HG02884 (cell line): Measurements from ENCODE around the gene SLC35B1.

Experiments
- ATAC-seq: cut with Tn5 transposase; IDR thresholded peaks from one replicate; pipeline ENCODE4 v1.9.1; 2021; ENCODE audit warnings: mild to moderate bottlenecking, moderate library complexity; ENCODE audit not compliant: unreplicated experiment

SLC35B1 gene, protein sequence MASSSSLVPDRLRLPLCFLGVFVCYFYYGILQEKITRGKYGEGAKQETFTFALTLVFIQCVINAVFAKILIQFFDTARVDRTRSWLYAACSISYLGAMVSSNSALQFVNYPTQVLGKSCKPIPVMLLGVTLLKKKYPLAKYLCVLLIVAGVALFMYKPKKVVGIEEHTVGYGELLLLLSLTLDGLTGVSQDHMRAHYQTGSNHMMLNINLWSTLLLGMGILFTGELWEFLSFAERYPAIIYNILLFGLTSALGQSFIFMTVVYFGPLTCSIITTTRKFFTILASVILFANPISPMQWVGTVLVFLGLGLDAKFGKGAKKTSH

DNA sequence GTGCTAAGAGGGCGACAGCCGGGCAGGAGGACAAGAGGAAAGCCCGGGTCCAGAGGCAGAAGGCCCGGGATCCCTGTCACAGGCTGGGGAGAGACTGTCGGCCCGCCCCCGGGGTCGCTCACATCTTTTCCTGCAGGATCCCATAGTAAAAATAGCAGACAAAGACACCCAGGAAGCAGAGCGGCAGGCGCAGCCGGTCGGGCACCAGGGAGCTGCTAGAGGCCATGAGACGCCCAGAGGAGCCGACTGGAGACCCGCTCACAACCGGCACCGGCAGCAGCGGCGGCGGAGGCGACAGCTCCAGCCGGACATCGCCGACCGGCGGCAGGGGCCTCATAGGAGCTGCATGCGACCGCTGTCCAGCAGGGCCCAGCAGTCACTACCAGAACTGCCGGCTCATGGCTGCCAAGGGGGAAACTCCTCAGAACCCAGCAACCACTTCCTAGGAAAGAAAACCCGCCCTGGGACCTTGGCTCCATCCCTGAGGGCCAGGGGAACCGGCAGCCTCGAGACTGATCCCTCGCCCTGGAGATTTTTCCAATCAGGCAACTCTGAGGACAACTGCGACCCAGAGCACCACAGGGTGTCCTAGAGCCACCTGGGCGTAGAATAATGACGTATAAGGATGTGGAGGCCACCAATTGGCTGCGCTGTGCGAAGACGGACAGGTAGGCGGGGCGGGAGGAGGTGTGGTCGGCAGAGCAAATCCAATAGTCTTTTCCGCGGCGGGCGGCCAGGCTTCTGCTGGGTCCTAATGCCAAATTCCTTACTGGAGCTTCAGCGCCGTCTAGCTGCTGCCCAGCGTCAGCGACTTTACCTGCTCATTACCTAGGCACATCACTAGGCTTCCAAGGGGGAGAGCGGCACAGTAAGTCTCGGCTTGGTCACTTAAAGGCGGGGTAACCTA is at the start of gene SLC35B1:
Gene SLC35B1, minus strand, starts transcription at position 357 of the 907 bp plus-strand sequence. Its CDS starts 131 bp downstream, at position 226.
- peak; percentile 92 for ATAC-seq

DNA sequence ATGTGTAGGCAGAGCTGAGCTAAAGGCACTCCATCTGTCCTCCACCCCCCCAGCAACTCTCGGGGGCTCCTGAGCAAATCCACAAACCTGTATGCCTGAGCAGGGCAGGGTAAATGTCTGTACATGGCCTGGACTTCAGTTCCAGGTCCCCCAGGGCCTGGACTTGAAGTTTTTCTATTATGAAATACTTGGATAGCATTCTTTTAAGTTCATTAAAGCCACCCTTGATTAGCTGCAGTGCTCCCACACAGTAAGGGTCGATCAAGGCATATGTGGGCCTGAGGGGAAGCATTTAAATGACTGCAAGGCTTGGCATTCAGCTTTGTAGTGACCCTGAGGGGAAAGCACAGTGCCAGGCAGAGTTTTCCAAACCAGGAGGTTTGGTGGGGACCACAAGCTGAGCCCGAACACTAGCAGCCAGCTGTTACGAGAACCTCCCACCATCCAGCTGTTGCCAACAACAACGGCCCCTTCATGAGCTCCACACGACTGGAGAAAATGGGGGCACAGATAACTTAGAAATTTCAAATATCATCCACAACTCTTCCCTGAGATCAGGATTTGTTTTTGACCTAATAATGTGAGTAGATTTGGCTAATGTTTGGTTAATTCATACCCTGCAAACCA is 49.5 kb upstream of the SLC35B1 start:
- no peak for ATAC-seq

DNA sequence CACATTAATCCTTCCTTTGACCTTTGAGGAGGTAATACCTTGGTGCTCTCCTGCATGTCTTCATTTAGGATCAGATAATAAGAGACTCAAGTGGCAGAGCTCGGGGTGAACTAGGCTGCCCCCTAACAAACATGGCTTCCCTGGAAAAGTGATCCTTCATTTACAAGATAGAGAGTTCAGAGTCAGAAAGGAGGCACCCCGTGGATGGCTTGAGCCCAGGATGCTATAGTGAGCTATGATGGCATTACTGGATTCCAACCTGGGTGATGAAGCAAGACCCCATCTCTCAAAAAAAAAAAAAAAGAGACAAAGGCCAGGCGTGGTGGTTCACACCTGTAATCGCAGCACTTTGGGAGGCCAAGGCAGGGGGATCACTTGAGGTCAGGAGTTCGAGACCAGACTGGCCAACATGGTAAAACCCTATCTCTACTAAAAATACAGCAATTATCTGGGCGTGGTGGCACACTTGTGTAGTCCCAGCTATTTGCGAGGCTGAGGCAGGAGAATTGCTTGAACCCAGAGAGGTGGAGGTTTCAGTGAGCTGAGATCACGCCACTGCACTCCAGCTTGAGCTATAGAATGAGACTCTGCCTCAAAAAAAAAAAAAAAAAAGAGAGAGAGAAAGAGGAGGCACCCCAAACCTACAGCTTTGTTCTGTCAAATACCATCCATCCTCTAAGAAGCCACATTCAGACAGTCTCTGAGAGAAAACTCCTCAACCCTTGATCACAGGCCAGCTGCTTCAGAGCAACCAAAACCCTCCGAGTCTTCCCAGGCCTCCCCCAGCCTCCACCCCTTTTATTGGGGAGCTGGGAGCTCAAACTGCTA is 48.8 kb upstream of the SLC35B1 start:
- ATAC-seq, result no peak

DNA sequence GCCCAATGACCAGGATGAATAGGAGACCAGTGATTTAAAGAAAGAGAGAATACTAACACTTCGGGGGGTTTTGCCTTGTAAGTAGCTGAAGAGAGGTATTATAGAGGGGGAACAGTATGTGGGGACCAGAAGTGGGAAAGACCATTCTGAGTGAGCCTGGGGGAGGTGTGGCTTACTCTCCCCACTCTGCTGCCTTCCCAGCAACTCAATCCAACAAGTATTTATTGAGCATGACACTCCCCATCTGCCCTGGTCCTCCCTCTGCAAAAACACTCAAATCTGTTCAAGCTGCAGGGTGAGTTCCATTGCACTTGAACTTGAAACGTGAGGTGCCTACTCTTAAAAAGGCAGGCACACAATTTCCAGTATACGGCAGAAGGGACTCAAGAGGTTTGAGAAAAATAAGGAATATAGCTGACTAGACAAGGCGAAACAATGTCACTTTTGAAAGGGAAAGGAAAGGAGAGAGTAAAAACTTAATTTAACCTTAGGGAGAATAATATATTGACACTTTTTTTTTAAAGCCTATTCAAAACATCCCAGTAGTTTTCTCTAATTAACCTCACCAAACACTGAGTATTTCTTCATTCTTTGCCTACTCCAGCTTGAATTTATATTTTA is 48.0 kb upstream of the SLC35B1 start:
- ATAC-seq, result no peak

DNA sequence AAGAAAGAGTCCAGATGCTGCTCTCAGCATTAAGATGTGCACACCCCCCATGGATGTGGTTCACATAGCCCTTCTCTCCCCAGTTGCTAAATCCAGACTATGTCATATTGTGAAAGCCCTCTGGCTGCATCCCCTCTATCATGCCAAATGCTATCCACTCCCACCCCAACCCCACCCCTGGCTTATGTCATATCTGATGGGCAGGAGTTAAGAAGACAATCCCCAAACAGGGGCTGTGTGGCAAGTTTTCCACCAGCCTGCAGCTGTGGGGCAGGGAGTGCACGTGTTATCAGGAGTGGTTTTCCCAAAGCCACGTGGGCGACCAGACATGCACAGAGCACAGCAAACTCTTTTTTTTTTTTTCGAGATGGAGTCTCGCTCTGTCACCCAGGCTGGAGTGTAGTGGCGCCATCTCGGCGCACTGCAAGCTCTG is 46.2 kb upstream of the SLC35B1 start:
- no peak for ATAC-seq

DNA sequence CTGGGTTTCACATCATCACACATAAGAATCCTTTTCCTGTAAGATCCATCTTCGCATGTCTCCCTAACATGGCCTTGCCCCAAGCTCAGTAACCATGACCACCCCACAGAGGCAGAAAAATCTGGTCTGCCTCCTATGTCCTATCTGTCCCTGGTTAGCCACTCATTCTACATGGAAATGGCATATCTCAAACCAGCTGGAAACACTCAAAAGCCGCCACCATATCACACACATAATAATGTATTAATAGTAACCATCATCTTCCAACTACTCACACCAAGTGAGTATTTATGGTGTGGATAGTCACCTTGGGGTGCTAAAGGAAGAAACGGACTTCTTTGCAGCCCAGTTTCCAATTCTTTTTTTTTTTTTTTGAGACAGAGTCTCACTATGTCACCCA is 44.7 kb upstream of the SLC35B1 start:
- ATAC-seq, result no peak

DNA sequence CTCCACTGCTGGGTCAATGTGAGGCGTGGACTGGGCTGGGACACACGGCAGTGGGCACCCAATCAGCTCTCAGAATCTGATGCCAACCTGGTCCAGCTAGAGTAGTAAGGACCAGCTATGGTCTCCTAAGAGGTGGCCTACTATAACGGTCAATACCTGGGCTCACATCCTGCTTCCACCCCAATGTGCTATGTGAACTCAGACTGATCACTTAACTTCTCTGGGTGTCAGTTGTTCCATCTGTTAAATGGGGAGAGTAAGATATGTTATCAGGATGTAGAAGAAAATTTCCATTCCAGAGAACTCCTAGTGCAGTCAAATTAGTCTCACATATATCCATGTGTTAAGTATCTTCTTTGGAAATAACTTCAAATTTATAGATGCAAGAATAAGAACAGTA is 42.0 kb upstream of the SLC35B1 start:
- ATAC-seq, result no peak

DNA sequence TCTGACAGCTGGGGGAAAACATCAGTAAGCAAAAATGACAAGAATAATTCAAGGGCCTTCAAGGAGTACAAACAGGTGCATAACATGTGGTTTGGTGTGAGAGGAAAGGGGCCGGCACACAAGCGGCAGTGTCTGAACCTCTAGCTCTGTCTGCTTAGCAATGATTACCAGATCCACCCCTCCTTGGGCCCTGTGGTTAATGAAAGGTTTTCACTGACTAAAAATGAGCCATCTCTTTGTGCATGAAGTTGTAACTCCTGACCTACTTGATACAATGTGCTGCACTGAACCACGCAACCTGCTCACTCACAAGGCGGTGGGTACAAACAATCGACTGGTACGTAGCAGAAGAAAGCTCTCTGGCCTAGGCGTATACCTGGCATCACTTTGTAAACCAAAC is 41.0 kb upstream of the SLC35B1 start:
- ATAC-seq, result peak; percentile 72

DNA sequence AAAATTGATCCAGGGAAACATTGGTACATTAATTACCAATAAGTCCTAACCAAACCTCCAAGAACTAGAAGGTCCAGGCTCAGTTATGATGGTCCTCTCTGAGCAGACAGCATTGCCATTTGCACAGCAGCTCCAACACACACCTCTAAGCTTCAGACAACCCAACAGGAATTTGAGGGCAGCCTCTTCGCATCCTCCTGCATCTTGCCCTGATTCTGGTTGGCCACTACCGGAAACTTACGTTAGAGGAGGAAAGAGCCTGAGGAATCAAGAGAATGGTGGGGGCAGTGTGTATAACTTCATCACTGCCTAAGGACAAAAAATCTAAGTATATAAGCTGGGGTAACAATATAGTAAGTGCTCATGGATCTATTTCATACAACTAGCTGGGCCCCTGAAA is 40.5 kb upstream of the SLC35B1 start:
- no peak for ATAC-seq

DNA sequence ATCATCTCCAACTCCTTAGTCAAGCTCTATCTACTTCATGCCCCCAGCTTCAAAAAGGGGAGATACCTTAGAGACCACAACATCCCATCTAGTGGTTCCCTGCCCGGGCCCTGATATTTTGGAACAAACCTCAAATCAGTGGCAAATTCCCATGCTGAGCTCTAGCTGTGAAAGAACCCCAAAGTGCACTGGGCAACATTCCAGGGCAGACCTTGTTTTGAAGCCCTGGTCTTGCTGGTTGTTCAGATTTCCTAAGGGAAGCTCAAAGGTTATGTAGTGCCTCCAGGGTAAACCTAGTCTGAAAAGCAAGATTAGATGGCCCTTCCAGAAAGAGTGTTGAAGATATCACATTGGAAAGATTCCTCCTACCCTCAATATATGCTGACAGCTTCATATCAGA is 39.9 kb upstream of the SLC35B1 start:
- no peak for ATAC-seq

DNA sequence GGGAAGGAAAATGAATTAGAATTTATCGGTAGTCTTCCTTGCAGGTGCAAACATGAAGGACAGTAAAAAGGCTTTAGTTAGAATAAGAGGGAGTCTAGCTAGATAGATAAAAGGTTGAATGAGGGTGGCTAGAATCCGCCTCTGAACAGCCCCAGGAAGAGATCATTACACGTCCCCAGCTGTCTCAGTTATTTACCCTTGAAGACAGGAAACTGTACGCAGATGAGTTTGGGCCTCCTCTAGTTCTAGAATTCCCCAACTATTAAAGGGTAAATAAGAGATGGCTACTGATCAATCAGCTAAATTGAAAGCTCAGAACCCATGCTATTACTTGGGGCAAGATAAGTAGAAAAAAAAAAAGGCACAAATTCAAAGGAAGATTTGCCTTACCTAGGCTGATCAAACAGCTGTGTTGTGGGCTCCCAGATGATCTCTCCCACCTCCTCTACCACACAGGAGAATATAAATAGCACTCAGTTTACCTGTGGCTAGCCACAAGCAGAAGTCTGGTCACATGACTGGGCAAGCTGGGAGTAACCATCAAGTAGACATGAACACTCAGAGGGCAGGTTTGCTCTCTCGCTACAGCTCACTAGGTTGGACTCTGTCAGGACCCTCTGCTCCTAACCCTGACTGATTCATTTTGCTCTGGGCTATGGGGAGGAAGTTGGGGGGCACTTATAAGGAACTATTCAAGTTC is 39.2 kb upstream of the SLC35B1 start:
- peak; percentile 46 for ATAC-seq

DNA sequence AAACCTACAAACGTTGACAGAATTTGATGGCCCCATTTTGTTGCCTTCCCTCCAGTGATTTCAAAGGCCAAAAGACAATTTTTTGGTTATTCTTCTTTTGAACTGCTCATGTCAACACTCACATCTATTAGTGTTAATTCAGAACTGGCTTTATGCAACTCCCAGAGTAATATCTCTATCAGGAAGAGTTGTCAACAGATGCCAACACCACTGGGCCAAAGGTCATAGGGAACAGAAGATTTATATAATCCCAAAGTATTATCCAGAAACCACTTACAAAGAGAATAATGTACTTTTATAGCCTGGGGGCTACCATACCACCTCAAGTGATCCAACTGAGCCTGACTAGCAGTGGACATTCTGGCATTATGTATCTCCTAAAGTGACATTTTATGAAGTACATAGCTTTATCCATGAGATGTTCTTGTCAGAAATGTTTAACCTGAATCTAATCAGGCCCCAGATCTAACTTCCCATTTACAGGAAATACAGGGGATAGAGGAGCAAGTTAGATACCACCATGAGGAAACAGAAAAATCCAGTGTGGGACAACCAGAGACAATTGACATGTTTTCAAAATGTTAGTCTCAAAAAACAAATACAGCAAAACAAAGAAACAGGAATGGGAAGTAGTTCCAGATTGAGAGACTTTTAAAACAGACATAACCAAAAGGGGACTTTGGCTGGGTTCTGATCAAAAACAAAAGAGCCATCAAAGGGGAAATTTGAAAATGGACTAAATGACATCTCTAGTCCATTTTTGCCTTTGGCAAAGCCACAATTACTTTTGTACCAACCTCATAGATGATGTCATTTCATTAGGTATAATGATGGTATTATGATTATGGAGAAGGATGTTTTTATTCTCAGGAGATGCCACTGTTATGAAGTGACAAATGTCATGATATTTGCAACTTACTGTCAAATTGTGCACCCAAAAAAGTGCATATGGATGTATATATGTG is 37.7 kb upstream of the SLC35B1 start:
- no peak for ATAC-seq

DNA sequence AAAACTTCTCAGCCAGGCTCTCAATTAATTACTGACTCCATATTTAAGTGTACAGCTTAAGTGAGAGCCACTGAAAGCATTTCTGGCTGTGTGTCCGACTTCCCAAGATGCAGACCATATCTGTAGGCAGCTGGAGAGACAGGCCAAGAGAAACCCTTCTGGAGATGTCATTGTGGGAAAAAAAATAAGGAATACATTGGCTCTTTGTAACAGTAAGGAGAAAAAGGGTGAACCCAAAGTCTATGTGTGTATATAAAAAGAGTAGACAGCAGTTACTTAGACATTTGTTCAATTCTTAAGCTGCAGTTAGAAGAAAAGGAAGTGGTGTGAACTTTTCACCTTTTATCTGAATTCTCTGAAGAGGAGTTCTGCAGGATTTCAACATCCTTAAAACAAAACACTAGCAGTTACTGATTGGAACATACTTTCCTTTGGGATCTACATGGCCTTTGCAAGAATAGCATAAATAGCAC is 34.4 kb upstream of the SLC35B1 start:
- ATAC-seq, result no peak

DNA sequence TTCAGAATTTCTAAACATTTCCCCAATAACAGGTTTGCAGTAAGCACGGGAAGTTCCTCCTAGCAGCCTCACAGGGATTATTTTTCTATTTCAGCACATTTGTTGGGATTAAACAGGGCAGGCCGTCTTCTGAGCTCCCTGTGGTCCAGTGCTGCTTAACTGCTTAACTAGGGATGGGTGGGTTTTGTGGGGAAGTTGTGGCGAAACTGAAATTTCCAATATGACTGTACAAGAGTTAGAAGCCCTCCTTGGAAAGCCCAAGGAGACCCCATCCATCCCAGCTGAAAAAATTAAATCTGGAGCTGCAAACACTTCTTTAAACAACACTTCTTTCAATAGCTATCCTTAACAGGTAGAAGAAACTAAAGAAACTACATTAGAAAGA is 33.9 kb upstream of the SLC35B1 start:
- no peak for ATAC-seq

DNA sequence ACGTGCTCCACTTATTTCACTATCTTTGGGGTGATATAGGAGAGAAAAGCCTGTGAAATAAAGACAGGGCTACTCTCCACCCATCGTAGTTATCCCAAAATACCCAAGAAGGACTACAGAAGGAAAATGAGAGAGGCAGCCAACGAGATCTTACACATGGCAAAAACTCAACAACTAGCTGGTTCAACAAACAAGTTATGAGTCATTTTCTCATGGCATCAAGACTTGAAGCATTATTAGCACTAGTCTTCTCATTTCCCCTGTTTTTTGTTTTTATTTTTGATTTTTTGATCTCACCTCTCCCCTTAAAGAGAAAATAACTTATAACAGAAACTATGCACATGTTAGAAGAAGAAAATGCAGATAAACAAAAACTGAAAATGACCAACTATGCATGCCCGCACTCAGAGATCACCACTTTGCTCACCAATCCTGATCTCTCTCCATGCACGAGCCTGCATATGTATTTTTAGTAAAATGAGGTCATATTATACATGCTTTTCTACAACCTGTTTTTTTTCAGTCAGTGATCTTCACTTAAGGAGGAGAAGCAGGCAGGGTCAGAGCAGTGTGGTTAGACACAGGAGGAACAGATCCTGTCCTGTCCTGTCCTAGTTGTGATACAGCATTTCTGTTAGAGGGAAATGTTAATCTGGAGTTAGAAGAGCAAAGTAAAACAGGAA is 33.4 kb upstream of the SLC35B1 start:
- no peak for ATAC-seq

DNA sequence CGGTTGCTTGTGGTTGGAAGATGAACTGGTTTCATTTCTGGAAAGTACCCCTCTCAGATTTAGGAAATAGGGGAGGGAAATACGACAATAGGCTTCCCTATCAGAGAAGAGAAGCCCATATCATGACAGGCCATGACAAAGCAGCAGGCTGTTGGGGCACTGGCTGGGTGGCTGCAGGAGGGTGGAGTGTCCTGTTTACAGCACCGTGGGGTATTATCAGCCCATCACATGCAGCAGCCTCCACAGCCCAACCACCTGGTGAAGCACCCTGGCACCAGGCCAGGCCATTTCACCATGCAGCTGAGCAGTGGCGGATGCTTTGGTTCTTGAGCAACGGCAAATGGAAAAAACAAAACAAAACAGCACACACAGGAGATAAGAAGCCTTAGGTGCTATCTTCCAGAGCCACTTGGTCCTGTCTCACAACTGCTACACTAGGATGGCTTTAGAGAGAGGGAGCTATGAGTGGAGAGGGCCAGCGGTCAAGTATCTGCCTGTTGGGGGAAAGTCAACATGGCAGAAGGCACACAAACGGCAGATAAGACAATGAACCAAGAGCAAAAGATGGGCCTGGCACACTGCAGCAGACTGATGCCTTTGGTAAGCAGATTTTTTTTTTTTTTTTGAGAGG is 32.0 kb upstream of the SLC35B1 start:
- peak; percentile 55 for ATAC-seq

DNA sequence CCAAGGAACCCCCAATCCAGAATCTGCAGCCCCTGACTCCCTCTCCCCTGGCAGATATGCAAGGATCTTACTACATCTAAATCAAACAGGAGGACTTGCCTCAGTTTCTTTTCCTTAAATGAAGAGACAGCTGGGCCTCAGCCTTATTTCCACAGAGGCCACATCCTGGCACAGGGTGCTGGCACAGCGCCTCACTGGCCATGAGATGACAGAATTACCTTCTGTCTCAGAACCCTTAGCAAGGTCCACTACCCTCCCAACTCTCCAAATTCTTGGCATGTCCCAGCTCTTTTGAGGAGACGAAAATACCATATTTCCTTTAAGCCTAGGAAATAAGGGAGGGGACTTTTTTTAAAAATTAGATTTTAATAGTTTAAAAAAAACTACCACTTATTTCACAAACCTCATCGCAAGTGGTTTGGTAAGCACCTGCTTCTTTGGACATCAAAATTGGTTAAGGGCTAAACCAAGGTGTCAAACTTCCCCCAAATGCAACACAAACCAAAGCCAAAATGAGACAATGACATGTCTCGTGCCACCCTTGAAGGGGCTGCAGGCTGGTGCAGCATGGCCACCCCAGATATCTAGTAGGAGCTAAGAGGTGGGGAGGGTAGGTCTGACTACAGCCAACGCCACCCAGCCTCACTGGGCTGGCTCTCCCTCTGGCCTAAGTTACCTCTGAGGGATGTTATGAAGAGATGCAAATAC is 30.8 kb upstream of the SLC35B1 start:
- no peak for ATAC-seq
